H1 (cell line): Measurements from ENCODE around the gene CNOT6L. TPM values are rescaled to one million over a fixed set of nuclear protein-coding genes. Genes with fewer than 3 reads are reported as not detected.

Source experiments
- CTCF ChIA-PET: fragments of 300-600 bp; sonication (Branson Sonifier 250); formaldehyde crosslinking; loops from one replicate; lab custom pipeline; 2021; ENCODE audit not compliant: partially characterized antibody; lab: Charles Lee
- POLR2A ChIA-PET: fragments of 300-600 bp; sonication (Branson Sonifier 250); formaldehyde crosslinking; loops from one replicate; lab custom pipeline; 2021; ENCODE audit warnings: inconsistent platforms; ENCODE audit not compliant: partially characterized antibody; lab: Charles Lee
- DNase-seq, 2 experiments: peaks; one replicate each; pipeline versions ENCODE4 v3.0.0 to v3.0.0-alpha.2; 2010 to 2022; ENCODE audit warnings: low spot score in 2 of 2, low read depth in 1 of 2, mixed read lengths in 1 of 2
- FAIRE-seq: peaks from 2 replicates; lab custom pipeline; 2011; peaks lifted over from hg19 to GRCh38; lab: Jason Lieb, UNC
- H2AFZ ChIP-seq: 2 replicates; pipeline ENCODE4 v1.8.1; 2012; ENCODE audit warnings: low read length, inconsistent platforms
- H2AK5ac ChIP-seq: 2 replicates; pipeline ENCODE4 v1.6.1; 2013; ENCODE audit warnings: low read depth, low read length
- H2BK120ac ChIP-seq: replicated peaks from 2 replicates; pipeline ENCODE3; 2013; ENCODE audit warnings: low read depth, low read length, inconsistent platforms
- H2BK12ac ChIP-seq: 2 replicates; pipeline ENCODE4 v1.6.1; 2013; ENCODE audit warnings: low read depth, low read length
- H2BK15ac ChIP-seq: 2 replicates; pipeline ENCODE4 v1.6.1; 2013; ENCODE audit warnings: low read length
- H2BK20ac ChIP-seq: 2 replicates; pipeline ENCODE4 v1.6.1; 2013; ENCODE audit warnings: low read length
- H2BK5ac ChIP-seq: 2 replicates; pipeline ENCODE4 v1.6.1; 2013; ENCODE audit warnings: low read depth, low read length
- H3K14ac ChIP-seq: 2 replicates; pipeline ENCODE4 v1.6.1; 2013; ENCODE audit warnings: inconsistent platforms; ENCODE audit not compliant: insufficient read length
- H3K18ac ChIP-seq: 2 replicates; pipeline ENCODE4 v1.6.1; 2013; ENCODE audit warnings: low read length; ENCODE audit errors: extremely low read depth
- H3K23ac ChIP-seq: 2 replicates; pipeline ENCODE4 v1.6.1; 2013; ENCODE audit warnings: inconsistent platforms; ENCODE audit not compliant: insufficient read length
- H3K23me2 ChIP-seq: 2 replicates; pipeline ENCODE4 v1.6.1; 2013; ENCODE audit warnings: low read depth, low read length
- H3K27ac ChIP-seq: 2 replicates; pipeline ENCODE4 v1.6.1; 2011; ENCODE audit warnings: low read depth, low read length, inconsistent platforms
- H3K27me3 ChIP-seq, 4 experiments: replicated peaks in 1 of 4; 1 replicate in 1 of 4; 2 replicates in 3 of 4; pipeline versions ENCODE4 v1.6.1 to v1.8.1; 2011 to 2013; ENCODE audit warnings: low read length in 3 of 4, mild to moderate bottlenecking in 3 of 4, inconsistent platforms in 2 of 4, mixed read lengths in 2 of 4, moderate library complexity in 1 of 4; ENCODE audit not compliant: control insufficient read depth in 3 of 4, insufficient read depth in 3 of 4; ENCODE audit errors: extremely low read depth in 1 of 4
- H3K36me3 ChIP-seq, 4 experiments: 2 replicates each; pipeline versions ENCODE4 v1.6.1 to v1.8.1; 2011 to 2013; ENCODE audit warnings: mild to moderate bottlenecking in 4 of 4, low read length in 3 of 4, moderate library complexity in 2 of 4, control low read depth in 1 of 4, inconsistent platforms in 1 of 4; ENCODE audit not compliant: insufficient read depth in 4 of 4, control insufficient read depth in 2 of 4
- H3K4ac ChIP-seq: replicated peaks from 2 replicates; pipeline ENCODE3; 2013; ENCODE audit warnings: low read length, low read depth, mixed read lengths, inconsistent platforms; ENCODE audit not compliant: insufficient read length
- H3K4me1 ChIP-seq, 4 experiments: replicated peaks in 1 of 4; 1 replicate in 1 of 4; 2 replicates in 3 of 4; pipeline versions ENCODE4 v1.6.1 to v1.8.1; 2011 to 2013; ENCODE audit warnings: low read length in 3 of 4, inconsistent platforms in 2 of 4, mixed read lengths in 1 of 4; ENCODE audit not compliant: insufficient read depth in 4 of 4, control insufficient read depth in 3 of 4
- H3K4me2 ChIP-seq, 2 experiments: 2 replicates each; pipeline versions ENCODE4 v1.6.1 to v1.8.1; 2011 to 2013; ENCODE audit warnings: low read depth in 2 of 2, low read length in 2 of 2, control low read depth in 1 of 2, inconsistent platforms in 1 of 2, mild to moderate bottlenecking in 1 of 2; ENCODE audit not compliant: insufficient read depth in 1 of 2
- H3K4me3 ChIP-seq, 4 experiments: fragments of 200-600, 300-600 bp in 1 of 4; sonication (generic), shearing (Covaris generic), sonication (Bioruptor Twin) in 1 of 4; 2 replicates each; pipeline versions ENCODE4 v1.5.1 to v1.8.1; 2011 to 2016; ENCODE audit warnings: low read length in 4 of 4, low read depth in 3 of 4, control low read depth in 2 of 4, inconsistent platforms in 2 of 4, mild to moderate bottlenecking in 2 of 4, mixed read lengths in 1 of 4, moderate library complexity in 1 of 4; ENCODE audit not compliant: insufficient read depth in 2 of 4; ENCODE audit errors: extremely low read depth in 1 of 4
- H3K56ac ChIP-seq: replicated peaks from 2 replicates; pipeline ENCODE3; 2013; ENCODE audit warnings: low read depth, mild to moderate bottlenecking, mixed read lengths, low read length, inconsistent platforms; ENCODE audit not compliant: insufficient read length
- H3K79me1 ChIP-seq: 2 replicates; pipeline ENCODE4 v1.6.1; 2013; ENCODE audit warnings: low read depth, low read length, control low read depth
- H3K79me2 ChIP-seq, 2 experiments: 2 replicates each; pipeline versions ENCODE4 v1.6.1 to v1.8.1; 2012 to 2013; ENCODE audit warnings: low read length in 2 of 2, mild to moderate bottlenecking in 2 of 2, inconsistent platforms in 1 of 2; ENCODE audit not compliant: insufficient read depth in 2 of 2, control insufficient read depth in 1 of 2
- H3K9ac ChIP-seq, 4 experiments: replicated peaks in 1 of 4; 1 replicate in 1 of 4; 2 replicates in 3 of 4; pipeline versions ENCODE4 v1.6.1 to v1.8.1; 2011 to 2013; ENCODE audit warnings: low read depth in 3 of 4, low read length in 3 of 4, control low read depth in 2 of 4, mild to moderate bottlenecking in 2 of 4, moderate library complexity in 2 of 4, inconsistent platforms in 1 of 4; ENCODE audit errors: extremely low read depth in 1 of 4
- H3K9me3 ChIP-seq, 2 experiments: 2 replicates each; pipeline versions ENCODE4 v1.6.1 to v1.8.1; 2012 to 2013; ENCODE audit warnings: mild to moderate bottlenecking in 2 of 2, moderate library complexity in 2 of 2, control low read depth in 1 of 2, inconsistent platforms in 1 of 2, low read depth in 1 of 2, low read length in 1 of 2, mixed read lengths in 1 of 2; ENCODE audit not compliant: insufficient read depth in 2 of 2
- H4K20me1 ChIP-seq, 2 experiments: replicated peaks in 1 of 2; 2 replicates each; pipeline versions ENCODE3 to v1.8.1; 2011 to 2013; ENCODE audit warnings: inconsistent platforms in 2 of 2, low read length in 2 of 2, mild to moderate bottlenecking in 1 of 2; ENCODE audit not compliant: insufficient read depth in 2 of 2, control insufficient read depth in 1 of 2
- H4K5ac ChIP-seq: 2 replicates; pipeline ENCODE4 v1.6.1; 2013; ENCODE audit warnings: low read length, low read depth, mixed read lengths, inconsistent platforms; ENCODE audit not compliant: insufficient read length
- H4K8ac ChIP-seq: 2 replicates; pipeline ENCODE4 v1.8.0; 2013; ENCODE audit warnings: mild to moderate bottlenecking, moderate library complexity, low read length, inconsistent platforms; ENCODE audit not compliant: insufficient read depth; ENCODE audit errors: extremely low read depth
- H4K91ac ChIP-seq: replicated peaks from 2 replicates; pipeline ENCODE3; 2013; ENCODE audit warnings: low read length, mixed read lengths, inconsistent platforms; ENCODE audit not compliant: insufficient read length
- CHD2 ChIP-seq: IDR thresholded peaks from 2 replicates; pipeline ENCODE4 v1.6.1; 2012; ENCODE audit warnings: low read length, improper control_type of control experiment
- CREB1 ChIP-seq: IDR thresholded peaks from 2 replicates; pipeline ENCODE4 v1.6.1; 2012; ENCODE audit warnings: inconsistent platforms
- JUN ChIP-seq: IDR thresholded peaks from 2 replicates; pipeline ENCODE4 v1.6.1; 2011; ENCODE audit warnings: low read depth, mild to moderate bottlenecking, improper control_type of control experiment, low read length
- KDM5A ChIP-seq: fragments of 200-600 bp; IDR thresholded peaks from 2 replicates; pipeline ENCODE4 v1.7.1; 2012; ENCODE audit warnings: mild to moderate bottlenecking, low read length, inconsistent platforms, mixed read lengths
- POLR2AphosphoS5 ChIP-seq: IDR thresholded peaks from 2 replicates; pipeline ENCODE4 v1.6.1; 2011; ENCODE audit warnings: low read depth, low read length
- SIRT6 ChIP-seq: IDR thresholded peaks from one replicate; pipeline ENCODE4 v1.7.1; 2012; ENCODE audit warnings: low read length, inconsistent platforms
- SRF ChIP-seq: IDR thresholded peaks from 2 replicates; pipeline ENCODE4 v1.6.1; 2011; ENCODE audit warnings: mild to moderate bottlenecking, low read depth, low read length, moderate library complexity
- TAF7 ChIP-seq: optimal IDR thresholded peaks from 2 replicates; pipeline ENCODE3; 2011; ENCODE audit warnings: low read depth, mild to moderate bottlenecking, inconsistent platforms, low read length, moderate library complexity, borderline replicate concordance
- ZNF274 ChIP-seq: IDR thresholded peaks from 2 replicates; pipeline ENCODE4 v1.7.0; 2012; ENCODE audit warnings: low read length, borderline replicate concordance; ENCODE audit errors: extremely low read depth
- WGBS, 2 experiments: shearing (Covaris generic) in 1 of 2; methylation state at CpG; one replicate each; pipeline versions ENCODE4 v1.1.6 to v1.1.7; 2013 to 2015; ENCODE audit warnings: low lambda C conversion rate in 2 of 2, mixed read lengths in 2 of 2, inconsistent platforms in 1 of 2, low coverage in 1 of 2, missing lambda C conversion rate in 1 of 2; ENCODE audit not compliant: insufficient replicate concordance in 2 of 2, insufficient coverage in 1 of 2, insufficient read length in 1 of 2; ENCODE audit errors: extremely low coverage in 1 of 2, missing lambda C conversion rate in 1 of 2; 5-methylcytosine and 5-hydroxymethylcytosine counted together
- polyA plus RNA-seq, 7 experiments: library from polyadenylated mRNA; depleted of rRNA in 3 of 7; stranded (reverse) in 5 of 7; unstranded in 2 of 7; fragments of >200 nt in 5 of 7; fragments of 200-250 nt in 2 of 7; gene quantifications; 1 replicate in 5 of 7; 2 replicates in 1 of 7; 4 replicates in 1 of 7; pipeline versions ENCODE4 v1.2.1 to v1.2.3, GENCODE V29; 2011 to 2013; ENCODE audit warnings: missing spikeins in 2 of 7, mixed read lengths in 2 of 7
- total RNA-seq: library from RNA; stranded (reverse); fragmentation: NEBNext Ultra II Directional; extraction: Animal tissue kit (Norgen Biotek cat#: 25700); gene quantifications from 2 replicates; pipeline ENCODE4 v1.2.1, GENCODE V29; 2021

Gene CNOT6L
- total and polyA plus RNA-seq, 2 of the 8 experiments (the other 6 are each of a cell fraction or from before 2014, with no cell fraction given): 2.0 to 22.4 TPM

GRCh38 chr4:77710059-77710458, 109.1 kb downstream of the CNOT6L start:
- no peaks in the 10 kb centered on the region for H4K20me1 ChIP-seq
- no peaks in the 10 kb centered on the region; the same call in 1 of the 2 replicates for H3K79me1 ChIP-seq
- POLR2A ChIA-PET: interaction anchor here (0.9 kb wide), 1 partner anchor 152 kb away, joined by 3 read pairs; the partner anchor contains the start of gene MRPL1
- H3K27ac ChIP-seq: no peak overlapping the region
- no peak overlapping the region for H2BK12ac ChIP-seq
- no peak overlapping the region for H3K4ac ChIP-seq
- H4K8ac ChIP-seq: no peak overlapping the region
- WGBS, 2 experiments: 91% methylated on average over 1 of the region's 1 CpG; no CpG with 5 or more reads in 1 of the 2 experiments
- H2AFZ ChIP-seq: no peak overlapping the region
- no peaks in the 10 kb centered on the region for H3K79me2 ChIP-seq
- no peak overlapping the region for H4K5ac ChIP-seq
- no peak overlapping the region for H3K9ac ChIP-seq
- no peaks in the 10 kb centered on the region for H3K36me3 ChIP-seq
- H2BK5ac ChIP-seq: no peak overlapping the region
- CTCF ChIA-PET: interaction anchor here (1.4 kb wide), 1 partner anchor 97 kb away, joined by 3 read pairs; no protein-coding TSS in a partner anchor
- H3K9me3 ChIP-seq: no peaks in the 10 kb centered on the region
- DNase-seq (no peak), FAIRE-seq (no peak)
- no peak overlapping the region; a peak in 1 of 4 replicates for H3K4me2 ChIP-seq
- H3K23me2 ChIP-seq: no peaks in the 10 kb centered on the region; the same call in 1 of the 2 replicates
- H3K23ac ChIP-seq: no peak overlapping the region
- no peak overlapping the region for H4K91ac ChIP-seq
- H3K18ac ChIP-seq: no peak overlapping the region
- no peaks in the 10 kb centered on the region for H3K27me3 ChIP-seq
- no peak overlapping the region for H3K14ac ChIP-seq
- no peak for TF ChIP-seq CHD2
- no peak for TF ChIP-seq JUN
- TF ChIP-seq SIRT6: no peak
- TF ChIP-seq TAF7: no peak
- TF ChIP-seq POLR2AphosphoS5: no peak
- no peak for TF ChIP-seq SRF
- TF ChIP-seq CREB1: no peak
- no peak for TF ChIP-seq KDM5A
- TF ChIP-seq ZNF274: no peak
- H3K4me1 ChIP-seq: peaks cover 0 to 3% (median 1%) of the 10 kb centered on the region in 4 experiments; a peak in 2 of 7 replicates
- no peak overlapping the region for H2AK5ac ChIP-seq
- no peak overlapping the region for H2BK20ac ChIP-seq
- H2BK120ac ChIP-seq: no peak overlapping the region
- no peak overlapping the region for H3K4me3 ChIP-seq
- no peak overlapping the region for H2BK15ac ChIP-seq
- H3K56ac ChIP-seq: no peak overlapping the region
